NK-92 (cell line): ENCODE data around the gene UBE2E3.
"Not testable (repeated sequence)": the region's sequence is repeated elsewhere in the genome, so short reads cannot be mapped to it uniquely, and the experiment has no call there.

ENCODE experiments used
- DNase-seq: peaks from one replicate; lab custom pipeline; 2025; ENCODE audit not compliant: unreplicated experiment; lab: John Stamatoyannopoulos, UW

UBE2E3 gene

DNA sequence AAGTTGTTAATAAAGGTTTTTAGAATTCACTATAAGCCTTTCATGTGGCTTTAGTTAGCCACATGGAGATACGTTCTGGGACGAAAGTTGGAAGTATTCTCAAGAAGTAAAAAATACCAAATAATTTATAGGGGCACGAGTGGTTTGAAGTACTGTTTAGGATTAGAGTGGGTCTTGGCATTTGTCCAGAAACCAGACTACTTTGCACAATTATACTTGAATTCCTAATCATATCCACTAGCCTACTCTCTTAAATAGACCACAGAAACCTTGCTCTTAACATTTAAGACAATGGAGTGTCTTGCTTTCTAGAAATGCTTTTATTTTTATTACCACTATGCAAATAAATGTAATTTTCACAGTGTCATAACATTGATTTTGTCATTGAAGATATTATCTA, 44.6 kb downstream of the UBE2E3 start:
- DNase-seq = no peak

GRCh38 chr2:181036445-181036844, 56.0 kb downstream of the UBE2E3 start:
- DNase-seq = no peak

GRCh38 chr2:181036848-181037603, 56.6 kb downstream of the UBE2E3 start:
- no peak for DNase-seq

GRCh38 chr2:181037922-181038321, 57.5 kb downstream of the UBE2E3 start:
- no peak for DNase-seq

DNA sequence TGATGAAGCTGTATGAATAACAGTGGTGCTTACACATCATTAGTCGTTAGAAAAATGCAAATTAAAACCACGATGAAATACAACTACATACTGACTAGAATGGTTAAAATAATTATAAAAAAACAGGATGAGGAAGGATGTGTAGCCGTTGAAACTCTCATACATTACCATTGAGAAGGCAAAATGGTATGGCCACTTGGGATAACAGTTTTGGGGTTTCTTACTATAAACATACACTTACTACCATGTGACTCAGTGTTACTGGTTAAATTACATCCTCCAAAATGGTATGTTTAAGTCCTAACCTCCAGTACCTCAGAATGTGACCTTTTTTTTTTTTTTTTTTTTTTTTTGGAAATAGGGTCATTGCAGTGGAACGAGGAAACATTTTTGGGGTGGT, 58.4 kb downstream of the UBE2E3 start:
- no peak for DNase-seq

GRCh38 chr2:181040839-181041238, 60.4 kb downstream of the UBE2E3 start:
- not testable (repeated sequence) for DNase-seq

GRCh38 chr2:181041661-181042060, 61.3 kb downstream of the UBE2E3 start:
- no peak for DNase-seq

DNA sequence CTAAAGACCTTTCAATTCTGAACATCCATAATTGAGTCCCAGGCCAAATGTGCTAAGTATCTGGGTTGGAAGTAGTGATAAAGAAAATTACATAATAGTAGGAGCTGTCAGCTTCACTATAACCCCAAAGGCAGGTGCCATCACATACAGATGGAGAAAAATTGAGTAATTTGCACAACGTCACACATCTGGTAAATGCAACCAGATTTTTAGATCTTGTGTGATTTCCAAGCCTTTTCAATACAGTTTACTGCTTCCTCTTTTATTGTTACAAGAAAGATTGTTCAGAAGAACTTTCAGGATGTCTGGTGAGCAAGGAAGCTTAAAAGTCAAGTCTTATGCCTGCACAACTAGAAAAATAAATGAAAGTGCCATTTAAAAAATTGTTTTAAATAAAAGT, 62.3 kb downstream of the UBE2E3 start:
- DNase-seq = no peak

- DNase-seq = no peak
Observed at GRCh38 chr2:181046833-181047232, 66.4 kb downstream of the UBE2E3 start.

DNA sequence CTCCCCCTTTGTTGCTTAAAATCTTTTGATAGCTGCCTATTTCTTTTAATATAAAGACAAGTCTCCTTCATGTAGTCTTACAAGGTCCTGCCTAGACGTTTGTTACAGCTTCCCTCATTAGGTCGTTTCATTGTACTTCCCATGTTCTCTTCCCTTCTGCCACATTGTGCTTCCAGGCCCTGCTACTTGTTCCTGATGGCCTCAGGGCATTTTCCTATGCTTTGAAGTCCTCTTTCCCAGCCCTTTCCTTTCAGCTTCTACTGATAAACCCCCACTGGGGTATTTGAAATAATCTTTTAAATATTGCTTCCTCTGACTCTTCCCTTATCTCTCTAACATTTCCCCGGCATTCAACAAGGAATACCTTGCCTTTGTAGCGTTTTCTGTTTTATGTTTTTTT, 67.4 kb downstream of the UBE2E3 start:
- no peak for DNase-seq

- no peak for DNase-seq
Observed at GRCh38 chr2:181051861-181052522, 71.6 kb downstream of the UBE2E3 start.

- DNase-seq = no peak
Observed at GRCh38 chr2:181052523-181052891, 72.1 kb downstream of the UBE2E3 start.

GRCh38 chr2:181054256-181054655, 73.9 kb downstream of the UBE2E3 start:
- no peak for DNase-seq

GRCh38 chr2:181054843-181055242, 74.4 kb downstream of the UBE2E3 start:
- no peak for DNase-seq

DNA sequence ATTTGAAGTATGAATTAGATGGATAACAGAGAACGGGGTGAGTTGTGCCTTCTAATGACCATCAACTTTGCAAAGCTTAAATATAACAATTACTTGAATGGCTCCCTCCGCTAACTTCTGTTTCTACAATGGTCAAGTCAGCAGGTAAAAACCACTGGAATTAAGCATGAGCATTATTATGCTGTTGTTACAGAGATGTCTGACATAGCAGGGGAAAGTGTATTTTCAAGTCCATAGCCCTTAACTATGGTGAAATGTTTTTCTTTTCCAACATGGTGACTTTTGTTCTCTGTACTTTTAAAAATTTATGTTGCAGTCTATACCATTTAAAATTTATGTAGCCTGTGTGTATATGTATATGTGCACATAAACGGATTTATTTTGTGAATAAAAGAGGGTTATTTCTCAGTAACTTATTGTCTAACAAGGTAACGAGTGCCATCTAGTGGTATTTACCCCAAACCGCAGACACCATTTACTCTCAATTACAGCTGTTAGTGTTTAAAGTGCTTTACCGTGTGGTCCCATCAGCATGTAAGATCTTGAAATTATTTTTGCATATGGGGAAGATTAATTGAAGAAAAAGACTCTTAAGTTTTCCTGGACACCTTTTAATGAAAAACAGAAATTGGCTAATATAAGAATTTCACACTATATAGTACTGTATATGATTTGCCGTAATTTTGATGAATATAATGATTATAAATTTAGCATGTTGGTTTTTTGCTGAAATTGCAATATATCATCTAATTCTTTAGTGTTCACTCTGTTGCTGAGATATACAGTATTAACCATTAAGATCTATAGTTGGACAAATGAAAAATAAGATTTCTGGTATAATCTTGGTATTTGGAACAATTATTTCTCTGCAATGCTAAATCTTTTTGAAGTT, 78.2 kb downstream of the UBE2E3 start:
- DNase-seq = no peak

DNA sequence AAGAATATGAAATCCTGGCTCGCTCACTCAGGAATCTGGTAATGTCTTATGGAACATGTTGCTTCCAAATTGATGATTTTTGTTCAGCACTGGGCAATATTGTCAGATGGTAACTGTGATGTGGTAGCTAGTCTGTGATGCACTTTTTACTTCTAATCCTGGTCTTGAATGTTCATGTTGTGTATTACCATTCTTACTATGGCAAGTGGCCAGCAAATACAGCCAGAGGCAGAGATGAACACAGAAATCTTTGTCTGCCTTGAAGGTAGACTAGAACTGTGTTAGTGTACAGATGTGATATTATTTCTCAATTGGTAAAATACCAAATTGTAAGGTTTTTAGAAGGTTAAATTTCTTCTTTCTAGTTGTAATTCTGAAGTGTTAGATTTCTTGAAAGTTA, 83.3 kb downstream of the UBE2E3 start:
- no peak for DNase-seq

GRCh38 chr2:181065458-181065857, 85.1 kb downstream of the UBE2E3 start:
- no peak for DNase-seq

DNA sequence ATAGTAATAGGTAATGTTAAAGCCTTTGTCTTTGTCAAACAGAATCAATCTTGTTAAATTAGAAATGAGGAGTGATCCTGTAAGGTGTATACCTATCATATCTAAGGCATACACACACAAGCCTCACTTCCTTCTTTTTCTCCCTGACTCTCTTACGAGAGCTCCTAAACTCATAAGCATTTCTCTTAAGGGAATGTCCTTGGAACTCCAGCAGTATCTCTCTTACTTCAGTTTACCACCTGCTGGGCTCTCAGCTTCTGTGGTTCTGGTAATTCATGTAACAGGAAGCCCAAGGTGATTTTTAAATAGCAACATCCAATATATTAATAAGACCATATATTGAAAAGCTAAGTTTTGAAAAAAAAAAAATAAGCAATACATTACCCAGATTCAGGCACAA, 85.9 kb downstream of the UBE2E3 start:
- DNase-seq = no peak

DNA sequence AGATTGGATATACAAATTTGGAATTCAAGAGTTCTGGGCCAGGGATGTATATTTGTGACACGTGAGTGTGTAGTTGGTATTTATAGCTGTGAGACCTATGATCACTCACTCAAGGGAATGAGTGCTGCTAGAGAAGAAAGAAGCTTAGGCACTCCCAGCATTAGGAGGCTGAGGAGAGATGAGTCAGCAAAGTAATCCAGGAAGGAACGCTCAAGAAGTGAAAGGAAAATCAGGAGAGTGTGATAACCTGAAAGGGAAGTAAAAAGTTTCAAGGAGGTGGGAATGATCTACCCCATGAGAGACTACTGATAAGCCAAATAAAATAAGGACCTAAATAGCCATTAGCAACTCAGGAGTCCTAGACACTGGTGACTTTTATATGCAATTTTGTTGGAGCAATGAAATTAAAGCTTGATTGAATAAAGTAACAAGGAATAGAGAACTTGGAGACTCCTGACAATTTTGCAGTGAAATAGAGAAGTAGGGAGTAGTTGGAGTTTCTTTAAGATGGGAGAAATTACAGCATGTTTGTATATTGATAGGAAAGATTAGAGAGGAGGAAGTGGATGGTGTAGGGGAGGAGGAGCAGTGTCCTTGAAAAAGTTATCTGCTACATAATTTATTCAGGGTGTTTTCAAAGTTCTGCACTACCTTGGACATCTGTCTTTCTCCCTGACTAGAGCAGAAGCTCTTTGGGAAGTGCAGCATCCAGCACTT, 89.9 kb downstream of the UBE2E3 start:
- no peak for DNase-seq

DNA sequence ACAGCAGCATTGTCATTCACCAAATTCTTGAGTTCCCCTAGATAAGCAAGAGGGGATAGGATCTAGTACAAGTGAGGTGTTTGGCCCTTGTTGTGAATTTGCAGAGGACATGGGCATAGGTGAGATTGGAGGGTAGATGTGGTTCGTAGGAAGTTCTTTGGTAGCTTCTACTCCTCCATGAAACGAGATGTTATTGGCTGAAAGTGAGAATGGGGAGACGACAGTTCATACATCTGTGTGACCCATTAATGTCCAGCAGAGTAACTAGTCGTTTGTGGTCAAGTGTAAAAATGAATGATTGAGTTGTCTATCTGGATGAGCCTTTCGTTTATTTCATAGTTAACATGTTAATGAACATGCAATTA, 90.4 kb downstream of the UBE2E3 start:
- DNase-seq = no peak
